HG02981 (cell line): ENCODE results near the gene OR1F1.
"Not testable (repeated sequence)": the region's sequence is repeated elsewhere in the genome, so short reads cannot be mapped to it uniquely, and the experiment has no call there.

Source experiments
- ATAC-seq: cut with Tn5 transposase; IDR thresholded peaks from one replicate; pipeline ENCODE4 v1.9.1; 2021; ENCODE audit warnings: mild to moderate bottlenecking, moderate library complexity; ENCODE audit not compliant: unreplicated experiment

OR1F1 gene

DNA sequence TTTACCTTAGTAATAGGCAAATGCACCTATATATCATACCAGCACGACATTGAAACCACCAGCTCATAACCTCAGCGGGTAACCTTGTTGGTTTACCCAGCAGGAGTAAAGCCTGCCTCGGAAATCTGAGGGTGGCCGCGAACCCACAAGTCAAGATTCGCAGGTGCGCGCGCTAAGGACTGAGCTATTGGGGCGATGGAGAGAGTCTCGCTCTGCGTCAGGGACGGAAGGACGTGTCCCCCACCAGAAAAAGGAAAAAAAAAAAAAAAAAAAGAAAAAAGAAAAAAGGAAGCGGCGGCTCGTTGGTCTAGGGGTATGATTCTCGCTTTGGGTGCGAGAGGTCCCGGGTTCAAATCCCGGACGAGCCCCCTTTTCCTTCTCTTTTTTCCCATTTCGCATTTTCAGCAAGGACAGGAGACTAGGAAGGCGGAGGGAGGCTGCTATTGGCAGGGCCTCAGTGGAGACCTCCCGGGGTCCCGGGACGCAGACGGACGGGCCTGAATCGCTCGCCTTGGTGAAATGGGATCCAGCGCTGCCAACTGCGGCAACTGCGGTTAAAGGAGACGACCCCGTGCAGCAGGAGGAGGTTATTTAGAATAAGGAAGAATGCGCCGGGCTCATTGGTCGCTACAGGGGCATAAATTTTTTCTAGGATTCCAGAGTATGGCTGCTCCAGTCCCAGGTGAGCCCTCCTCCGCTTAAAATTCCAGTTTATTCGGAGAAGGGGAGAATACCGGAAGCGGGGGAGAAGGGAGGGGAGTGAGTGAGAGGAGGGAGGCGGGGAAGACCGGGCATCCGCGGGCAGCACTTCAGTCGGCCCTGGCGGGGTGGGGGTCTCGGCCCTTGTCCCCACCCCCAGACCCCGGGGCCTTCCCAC is at the start of gene OR1F1:
TSS of gene OR1F1 (plus strand) at position 407 of the 877 bp plus-strand sequence.
- no peak for ATAC-seq

DNA sequence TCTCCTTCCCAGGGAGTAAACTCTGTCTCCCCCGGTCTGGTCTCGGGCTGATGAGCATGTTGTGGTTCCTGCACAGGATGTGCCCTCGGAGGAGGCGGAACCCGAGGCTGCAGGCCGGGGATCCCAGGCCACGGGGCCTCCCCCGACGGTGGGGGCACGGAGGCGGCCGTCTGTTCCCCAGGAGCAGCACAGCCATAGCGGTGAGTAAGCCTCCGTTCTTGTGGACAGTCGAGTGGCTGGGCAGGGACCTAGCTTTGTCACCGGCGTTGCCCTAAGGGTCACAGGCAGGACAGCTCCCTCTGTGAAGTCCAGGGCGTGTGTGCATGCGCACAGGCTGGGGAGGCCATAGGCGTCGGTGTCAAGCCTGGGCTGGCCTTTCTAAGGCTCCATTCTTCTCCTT is 49.7 kb upstream of the OR1F1 start:
- ATAC-seq = no peak

DNA sequence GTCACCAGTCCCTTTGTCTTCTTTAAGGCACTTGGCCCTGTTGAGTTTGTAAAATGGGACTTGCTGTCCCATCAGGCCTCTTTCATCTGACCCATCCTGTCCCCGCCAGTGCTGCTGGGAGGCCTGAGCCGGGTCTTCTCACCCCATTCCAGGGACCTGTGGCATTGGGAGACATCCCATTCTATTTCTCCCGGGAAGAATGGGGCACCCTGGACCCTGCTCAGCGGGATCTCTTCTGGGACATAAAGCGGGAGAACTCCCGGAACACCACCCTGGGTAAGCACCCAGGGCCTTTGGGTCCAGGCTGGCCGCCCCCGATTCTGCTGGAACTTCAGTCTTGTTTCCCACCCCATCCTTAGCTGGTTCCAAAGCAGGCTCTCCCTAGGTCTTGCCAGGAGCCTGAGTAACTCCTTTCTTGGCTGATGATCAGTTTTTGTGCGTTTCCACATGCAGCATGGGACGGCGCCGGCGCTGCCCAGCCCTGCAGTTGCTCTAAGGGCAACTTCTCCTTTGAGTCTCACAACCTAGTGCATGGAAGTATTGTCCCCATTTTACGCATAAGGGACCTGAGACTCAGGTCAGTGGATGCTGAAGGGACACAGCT is 49.1 kb upstream of the OR1F1 start:
- ATAC-seq = no peak

DNA sequence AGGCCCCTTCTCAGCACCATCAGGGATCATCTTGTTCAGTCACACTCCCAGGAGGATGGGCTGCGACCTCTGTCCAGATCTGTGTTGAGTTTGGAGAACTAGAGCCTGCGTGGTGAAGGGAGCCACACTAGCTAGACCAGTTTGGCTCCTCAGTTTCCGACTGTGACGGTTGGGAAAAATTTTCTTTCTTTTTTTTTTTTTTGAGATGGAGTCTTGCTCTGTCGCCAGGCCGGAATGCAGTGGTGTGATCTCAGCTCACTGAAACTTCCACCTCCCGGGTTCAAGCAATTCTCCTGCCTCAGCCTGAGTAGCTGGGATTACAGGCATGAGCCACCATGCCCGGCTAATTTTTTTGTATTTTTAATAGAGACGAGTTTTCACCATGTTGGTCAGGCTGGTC is 48.4 kb upstream of the OR1F1 start:
- ATAC-seq = not testable (repeated sequence)

- no peak for ATAC-seq
Measured at GRCh38 chr16:3140603-3141427, 47.2 kb upstream of the OR1F1 start.

- ATAC-seq = no peak
Measured at GRCh38 chr16:3141781-3142311, 46.2 kb upstream of the OR1F1 start.

DNA sequence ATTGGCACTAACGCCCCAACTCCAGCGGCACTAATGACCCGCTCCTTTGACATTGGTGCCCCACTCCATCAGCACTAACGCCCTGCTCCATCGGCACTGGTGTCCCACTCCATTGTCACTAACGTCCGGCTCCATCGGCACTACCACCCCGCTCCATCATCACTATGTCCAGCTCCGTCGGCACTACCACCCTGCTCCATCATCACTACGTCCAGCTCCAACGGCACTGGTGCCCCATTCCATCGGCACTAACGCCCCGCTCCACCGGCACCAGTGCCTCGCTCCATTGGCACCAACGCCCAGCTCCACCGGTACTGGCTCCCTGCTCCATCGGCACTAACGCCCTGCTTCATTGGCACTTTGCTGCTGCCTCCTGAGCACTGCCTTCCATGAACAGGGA is 45.7 kb upstream of the OR1F1 start:
- no peak for ATAC-seq

GRCh38 chr16:3142770-3143169 is 45.2 kb upstream of the OR1F1 start:
- no peak for ATAC-seq

GRCh38 chr16:3143189-3143588 is 44.8 kb upstream of the OR1F1 start:
- ATAC-seq = no peak

DNA sequence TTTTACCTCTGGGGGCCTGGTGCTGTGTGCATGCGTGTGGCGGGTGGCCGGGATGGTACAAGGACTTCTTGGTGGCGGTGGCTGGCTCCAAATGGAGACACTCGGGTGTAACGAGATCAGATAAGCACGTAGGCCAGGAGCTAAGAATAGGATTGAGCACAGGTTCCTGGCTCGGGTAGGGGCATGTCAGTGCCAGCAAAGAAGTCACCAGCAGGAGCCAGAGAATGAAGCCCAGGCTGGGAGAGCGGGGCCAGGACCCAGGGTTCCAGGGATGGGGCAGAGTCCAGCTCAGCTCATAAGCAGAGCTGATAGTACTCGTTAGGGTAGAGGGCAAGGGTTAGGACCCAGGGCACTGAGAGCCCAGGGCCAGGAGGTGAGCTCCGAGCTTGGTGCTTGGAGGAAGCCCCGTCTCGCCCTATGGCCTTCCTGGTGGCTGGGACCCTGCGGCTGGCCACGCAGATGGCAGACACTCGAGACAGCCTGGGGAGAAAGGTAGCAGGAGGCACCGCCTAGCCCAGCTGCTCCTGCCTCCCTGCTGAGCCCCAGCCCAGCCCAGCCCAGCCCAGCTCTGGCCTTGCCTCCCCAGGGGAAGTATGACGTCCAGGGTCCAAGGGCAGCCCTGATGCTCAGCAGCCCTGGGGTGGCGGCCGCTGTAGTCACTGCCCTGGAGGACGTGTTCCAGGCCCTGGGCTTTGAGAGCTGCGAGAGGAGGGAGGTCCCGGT is 44.2 kb upstream of the OR1F1 start:
- no peak for ATAC-seq

- no peak for ATAC-seq
Measured at GRCh38 chr16:3144321-3144983, 43.6 kb upstream of the OR1F1 start.

DNA sequence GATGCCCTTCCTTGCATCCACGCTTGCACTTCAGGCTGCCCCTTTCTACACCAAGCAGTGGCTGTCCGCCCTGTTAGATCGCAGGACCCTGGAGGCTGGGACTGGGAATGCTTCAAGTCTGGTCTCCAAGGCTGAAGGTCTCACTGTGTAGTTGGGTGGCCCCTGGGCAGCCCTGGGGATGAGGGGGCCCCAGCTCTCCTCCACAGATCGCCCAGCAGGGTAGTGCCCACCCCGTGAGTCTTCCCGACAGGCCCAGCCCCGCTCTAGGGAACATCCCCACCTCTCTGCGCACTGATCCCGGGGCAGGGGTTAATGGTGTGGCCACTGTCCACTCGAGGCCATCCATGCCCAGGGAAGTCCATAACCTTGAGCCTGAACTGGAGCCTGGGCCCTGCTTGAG is 42.9 kb upstream of the OR1F1 start:
- no peak for ATAC-seq

DNA sequence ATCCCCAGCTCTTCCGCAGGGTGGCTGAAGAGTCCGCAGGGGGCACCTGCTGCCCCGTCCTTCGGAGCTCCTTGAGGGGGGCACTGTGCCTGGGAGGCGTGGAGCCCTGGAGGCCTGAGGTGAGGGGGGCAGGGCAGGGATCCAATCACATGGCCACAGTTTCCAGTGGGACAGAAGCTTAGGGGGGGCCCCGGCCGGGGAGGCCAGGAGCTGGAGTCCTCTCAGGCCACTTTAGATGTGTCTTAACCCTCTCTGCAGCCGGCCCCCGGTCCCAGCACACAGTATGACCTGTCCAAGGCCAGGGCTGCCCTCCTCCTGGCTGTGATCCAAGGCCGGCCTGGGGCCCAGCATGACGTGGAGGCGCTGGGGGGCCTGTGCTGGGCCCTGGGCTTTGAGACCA is 42.3 kb upstream of the OR1F1 start:
- no peak for ATAC-seq

GRCh38 chr16:3147046-3147756 is 40.8 kb upstream of the OR1F1 start:
- no peak for ATAC-seq

GRCh38 chr16:3147757-3148104 is 40.3 kb upstream of the OR1F1 start:
- ATAC-seq = no peak

DNA sequence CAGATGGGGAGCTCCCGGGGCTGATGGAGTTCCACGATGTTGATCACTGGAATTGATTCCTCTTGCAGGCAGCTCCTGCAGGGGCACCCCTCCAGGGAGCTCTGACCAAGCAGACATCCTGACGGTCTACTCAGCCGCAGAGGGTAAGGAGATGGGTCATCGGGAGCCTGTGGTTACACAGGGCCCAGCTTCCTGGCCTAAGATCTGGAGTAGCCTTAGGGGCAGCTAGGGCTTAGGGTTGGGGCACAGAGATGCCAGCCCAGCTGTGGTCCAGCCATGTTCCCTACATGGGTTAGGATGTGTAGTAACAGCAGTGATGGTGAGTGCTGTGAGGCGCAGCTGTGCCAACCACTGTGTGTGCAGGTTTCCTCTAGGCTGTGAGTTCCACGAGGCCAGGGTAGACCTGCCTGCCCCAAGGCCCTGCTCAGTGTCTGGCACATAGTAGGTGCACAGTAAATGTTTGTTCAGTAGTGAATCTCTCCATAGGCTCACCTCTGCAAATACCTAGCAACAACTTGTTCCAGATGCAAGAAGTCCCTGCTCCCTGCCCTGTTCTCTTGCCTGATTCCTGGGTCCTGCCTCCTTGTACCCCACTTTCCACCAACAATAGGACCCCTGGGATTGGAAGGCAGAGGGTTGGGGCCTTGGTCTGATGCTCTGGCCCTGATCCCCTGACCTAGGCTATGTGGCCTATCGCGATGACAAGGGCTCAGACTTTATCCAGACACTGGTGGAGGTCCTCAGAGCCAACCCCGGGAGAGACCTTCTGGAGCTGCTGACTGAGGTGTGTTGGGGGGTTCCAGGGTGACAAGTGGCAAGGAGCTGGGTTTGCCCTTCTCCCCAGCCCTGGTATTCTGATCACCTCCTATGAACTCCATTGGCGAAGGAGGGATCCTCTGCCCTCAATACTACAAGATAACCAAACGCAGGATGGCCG is 39.5 kb upstream of the OR1F1 start:
- no peak for ATAC-seq

GRCh38 chr16:3149193-3149530 is 38.8 kb upstream of the OR1F1 start:
- ATAC-seq = no peak

GRCh38 chr16:3149630-3150345 is 38.2 kb upstream of the OR1F1 start:
- no peak for ATAC-seq
